Colonic mucosa (tissue), 4 donors: Measurements from ENCODE around the gene ARFGEF3. TPM values are rescaled to one million over a fixed set of nuclear protein-coding genes. Genes with fewer than 3 reads are reported as not detected.

ENCODE experiments used
- DNase-seq: peaks from one replicate; pipeline ENCODE4 v3.0.0-alpha.2; 2020
- H3K27ac ChIP-seq: fragments of 200-600 bp; one replicate; pipeline ENCODE4 v1.8.0; 2021
- H3K27me3 ChIP-seq: fragments of 200-600 bp; one replicate; pipeline ENCODE4 v1.8.0; 2021
- H3K36me3 ChIP-seq: fragments of 200-600 bp; one replicate; pipeline ENCODE4 v1.8.0; 2021
- H3K4me1 ChIP-seq: fragments of 200-600 bp; one replicate; pipeline ENCODE4 v1.8.0; 2021; ENCODE audit warnings: mild to moderate bottlenecking
- H3K4me3 ChIP-seq: fragments of 200-600 bp; one replicate; pipeline ENCODE4 v1.8.0; 2021
- H3K9ac ChIP-seq, 2 donors: one replicate each; pipeline ENCODE4 v1.7.0; 2013; ENCODE audit warnings: control low read depth in 2 of 2, low read depth in 2 of 2, low read length in 2 of 2
- H3K9me3 ChIP-seq: fragments of 200-600 bp; one replicate; pipeline ENCODE4 v1.8.0; 2021
- CTCF ChIP-seq: fragments of 200-600 bp; IDR thresholded peaks from one replicate; pipeline ENCODE4 v1.8.0; 2022; ENCODE audit warnings: antibody characterized with exemption, mild to moderate bottlenecking
- intact Hi-C: fragments of 100-400 bp; cut with DNase I; formaldehyde crosslinking; loops from one replicate; pipeline ENCODE4 v1.14.1; 2022
- total RNA-seq, 2 donors: library from RNA; stranded (reverse); fragmentation: NEBNext Ultra II Directional in 1 of 2; extraction: Animal tissue kit (Norgen Biotek cat#: 25700) in 1 of 2; gene quantifications; one replicate each; pipeline ENCODE4 v1.2.1, GENCODE V29; 2021
- donor health status: healthy.
- donor health status: DM: no; HTN: no; CAD: no.
- donor health status: DM: no; HTN: no; CAD: no.

Gene ARFGEF3
- total RNA-seq, 2 donors from 2014 or later, result 22.2 to 23.8 TPM

GRCh38 chr6:138330763-138331162 is 169.0 kb downstream of the ARFGEF3 start:
- no peak for DNase-seq
- Histone ChIP-seq H3K27ac (no peak overlapping the region), H3K4me3 (no peak overlapping the region), H3K4me1 (no peaks in the 10 kb centered on the region), H3K27me3 (no peaks in the 10 kb centered on the region), H3K36me3 (no peaks in the 10 kb centered on the region), H3K9me3 (no peaks in the 10 kb centered on the region), H3K9ac (no peak overlapping the region)
- no peak for TF ChIP-seq CTCF
- intact Hi-C loops, result no loop called here

GRCh38 chr6:138331444-138331843 is 169.7 kb downstream of the ARFGEF3 start:
- Histone ChIP-seq H3K4me1 (no peaks in the 10 kb centered on the region), H3K36me3 (no peaks in the 10 kb centered on the region), H3K9me3 (no peaks in the 10 kb centered on the region), H3K9ac (no peak overlapping the region), H3K27ac (no peak overlapping the region), H3K27me3 (no peaks in the 10 kb centered on the region), H3K4me3 (no peak overlapping the region)
- DNase-seq, result no peak
- intact Hi-C loops, result no loop called here
- no peak for TF ChIP-seq CTCF

GRCh38 chr6:138331984-138332383 is 170.2 kb downstream of the ARFGEF3 start:
- TF ChIP-seq CTCF, result no peak
- H3K36me3 ChIP-seq, result no peaks in the 10 kb centered on the region
- DNase-seq, result no peak
- no peak overlapping the region for H3K9ac ChIP-seq
- H3K27ac ChIP-seq, result no peak overlapping the region
- no peaks in the 10 kb centered on the region for H3K27me3 ChIP-seq
- H3K9me3 ChIP-seq, result no peaks in the 10 kb centered on the region
- no peak overlapping the region for H3K4me3 ChIP-seq
- intact Hi-C loops, result no loop called here
- H3K4me1 ChIP-seq, result no peaks in the 10 kb centered on the region

GRCh38 chr6:138334000-138334399 is 172.3 kb downstream of the ARFGEF3 start:
- Histone ChIP-seq H3K9ac (no peak overlapping the region), H3K4me1 (no peaks in the 10 kb centered on the region), H3K9me3 (no peaks in the 10 kb centered on the region), H3K27me3 (no peaks in the 10 kb centered on the region), H3K36me3 (no peaks in the 10 kb centered on the region), H3K4me3 (no peak overlapping the region), H3K27ac (no peak overlapping the region)
- no peak for TF ChIP-seq CTCF
- DNase-seq, result no peak
- intact Hi-C loops, result no loop called here

DNA sequence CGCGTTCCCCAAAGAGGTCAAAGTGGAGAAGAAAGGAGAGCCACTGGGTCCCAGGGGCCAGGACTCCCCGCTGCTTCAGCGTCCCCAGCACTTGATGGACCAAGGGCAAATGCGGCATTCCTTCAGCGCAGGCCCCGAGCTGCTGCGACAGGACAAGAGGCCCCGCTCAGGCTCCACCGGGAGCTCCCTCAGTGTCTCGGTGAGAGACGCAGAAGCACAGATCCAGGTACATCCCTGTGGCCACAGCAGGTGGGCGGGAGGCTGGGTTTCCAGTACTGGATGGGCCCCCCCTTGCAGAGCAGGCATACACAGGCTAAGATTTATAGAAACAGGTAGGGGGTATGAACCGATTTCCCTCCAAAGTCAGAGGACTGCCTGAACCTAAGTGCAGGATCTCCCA is 173.2 kb downstream of the ARFGEF3 start:
- intact Hi-C loops, result no loop called here
- H3K36me3 ChIP-seq, result no peaks in the 10 kb centered on the region
- H3K27ac ChIP-seq, result no peak overlapping the region
- no peaks in the 10 kb centered on the region for H3K4me1 ChIP-seq
- no peaks in the 10 kb centered on the region for H3K9me3 ChIP-seq
- H3K9ac ChIP-seq, result no peak overlapping the region
- TF ChIP-seq CTCF, result no peak
- H3K27me3 ChIP-seq, result no peaks in the 10 kb centered on the region
- DNase-seq, result no peak
- no peak overlapping the region for H3K4me3 ChIP-seq

DNA sequence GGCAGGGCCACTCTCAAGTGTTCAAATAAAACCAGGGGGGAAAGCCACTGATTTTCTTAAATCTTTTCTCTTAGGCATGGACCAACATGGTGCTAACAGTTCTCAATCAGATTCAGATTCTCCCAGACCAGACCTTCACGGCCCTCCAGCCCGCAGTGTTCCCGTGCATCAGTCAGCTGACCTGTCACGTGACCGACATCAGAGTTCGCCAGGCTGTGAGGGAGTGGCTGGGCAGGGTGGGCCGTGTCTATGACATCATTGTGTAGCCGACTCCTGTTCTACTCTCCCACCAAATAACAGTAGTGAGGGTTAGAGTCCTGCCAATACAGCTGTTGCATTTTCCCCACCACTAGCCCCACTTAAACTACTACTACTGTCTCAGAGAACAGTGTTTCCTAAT is 174.5 kb downstream of the ARFGEF3 start:
- no peaks in the 10 kb centered on the region for H3K9me3 ChIP-seq
- H3K9ac ChIP-seq, result no peak overlapping the region
- H3K4me1 ChIP-seq, result no peaks in the 10 kb centered on the region
- intact Hi-C loops, result no loop called here
- H3K27me3 ChIP-seq, result no peaks in the 10 kb centered on the region
- H3K36me3 ChIP-seq, result no peaks in the 10 kb centered on the region
- H3K4me3 ChIP-seq, result no peak overlapping the region
- TF ChIP-seq CTCF, result no peak
- no peak overlapping the region for H3K27ac ChIP-seq
- DNase-seq, result no peak
